Hippocampal formation (tissue), 2 donors: Measurements from ENCODE around the gene KRT36.

Experiments used
- DNase-seq, 2 donors: peaks; one replicate each; lab custom pipeline; 2025; lab: John Stamatoyannopoulos, UW

Gene KRT36

GRCh38 chr17:41476866-41477815, 12.6 kb downstream of the KRT36 start:
- DNase-seq = no peak

- DNase-seq = no peak
Observed at GRCh38 chr17:41475421-41475820, 14.3 kb downstream of the KRT36 start.

- no peak for DNase-seq
Observed at GRCh38 chr17:41474863-41475262, 14.8 kb downstream of the KRT36 start.

GRCh38 chr17:41468346-41468745, 21.4 kb downstream of the KRT36 start:
- DNase-seq = no peak

- DNase-seq = no peak
Observed at GRCh38 chr17:41467561-41467960, 22.1 kb downstream of the KRT36 start.

- no peak for DNase-seq
Observed at GRCh38 chr17:41466988-41467387, 22.7 kb downstream of the KRT36 start, which contains the start of gene KRT32. TSS of gene KRT32 (minus strand) at chr17:41467386. CDS start at chr17:41467325, 61 bp downstream.

- DNase-seq = no peak
Observed at GRCh38 chr17:41464682-41465081, 25.0 kb downstream of the KRT36 start.

GRCh38 chr17:41464173-41464572, 25.5 kb downstream of the KRT36 start:
- no peak for DNase-seq

- no peak for DNase-seq
Observed at GRCh38 chr17:41463746-41464145, 26.0 kb downstream of the KRT36 start.

GRCh38 chr17:41462705-41463104, 27.0 kb downstream of the KRT36 start:
- DNase-seq = no peak

GRCh38 chr17:41457676-41458075, 32.0 kb downstream of the KRT36 start:
- DNase-seq = no peak

- no peak for DNase-seq
Observed at GRCh38 chr17:41456204-41456603, 33.5 kb downstream of the KRT36 start.

- no peak for DNase-seq
Observed at GRCh38 chr17:41455236-41455635, 34.5 kb downstream of the KRT36 start.

- DNase-seq = no peak
Observed at GRCh38 chr17:41453066-41453465, 36.6 kb downstream of the KRT36 start.

- no peak for DNase-seq
Observed at GRCh38 chr17:41452281-41452680, 37.4 kb downstream of the KRT36 start.

GRCh38 chr17:41451154-41451728, 38.5 kb downstream of the KRT36 start:
- DNase-seq = no peak

- DNase-seq = no peak
Observed at GRCh38 chr17:41449008-41449407, 40.7 kb downstream of the KRT36 start.

- DNase-seq = no peak
Observed at GRCh38 chr17:41448506-41448905, 41.2 kb downstream of the KRT36 start.

- DNase-seq = no peak
Observed at GRCh38 chr17:41446806-41447205, 42.9 kb downstream of the KRT36 start.

- DNase-seq = no peak
Observed at GRCh38 chr17:41444640-41445039, 45.1 kb downstream of the KRT36 start.

GRCh38 chr17:41444186-41444585, 45.5 kb downstream of the KRT36 start:
- no peak for DNase-seq

GRCh38 chr17:41442739-41443138, 47.0 kb downstream of the KRT36 start:
- no peak for DNase-seq

- no peak for DNase-seq
Observed at GRCh38 chr17:41440531-41441033, 49.1 kb downstream of the KRT36 start, which contains the start of gene KRT38. TSS of gene KRT38 (minus strand) at chr17:41440983. CDS start at chr17:41440921, 62 bp downstream.
